ENCODE measurements around the gene AIP. TPM values are rescaled to one million over a fixed set of nuclear protein-coding genes. Genes with fewer than 3 reads are reported as not detected.

Gene AIP
- total RNA-seq, 2 donors from 2014 or later, result 45.3 to 57.9 TPM

GRCh38 chr11:67521924-67522323, 39.1 kb downstream of the AIP start:
- intact Hi-C loops (cut with DNase I), result no loop called here
- Histone ChIP-seq H3K9ac (ENCODE audit: low read depth in 2 of 2, low read length in 2 of 2) (no peak overlapping the region), H3K4me3 (no peak overlapping the region), H3K9me3 (no peaks in the 10 kb centered on the region), H3K36me3 (no peaks in the 10 kb centered on the region), H3K27ac (no peak overlapping the region), H3K4me1 (peaks cover 5% of the 10 kb centered on the region), H3K27me3 (no peaks in the 10 kb centered on the region)
- TF ChIP-seq CTCF (IDR thresholded peaks at IDR 0.05), result no peak
- DNase-seq, result no peak

GRCh38 chr11:67522338-67522737, 39.5 kb downstream of the AIP start:
- Histone ChIP-seq H3K9ac (ENCODE audit: low read depth in 2 of 2, low read length in 2 of 2) (no peak overlapping the region), H3K36me3 (no peaks in the 10 kb centered on the region), H3K4me1 (peaks cover 5% of the 10 kb centered on the region), H3K27me3 (no peaks in the 10 kb centered on the region), H3K27ac (no peak overlapping the region), H3K4me3 (no peak overlapping the region), H3K9me3 (no peaks in the 10 kb centered on the region)
- intact Hi-C loops (cut with DNase I), result no loop called here
- DNase-seq, result no peak
- TF ChIP-seq CTCF (IDR thresholded peaks at IDR 0.05), result no peak

- DNase-seq, result no peak
- intact Hi-C loops (cut with DNase I), result no loop called here
- Histone ChIP-seq H3K9me3 (no peaks in the 10 kb centered on the region), H3K4me1 (peaks cover 5% of the 10 kb centered on the region), H3K36me3 (no peaks in the 10 kb centered on the region), H3K27ac (no peak within 1 kb of the TSS), H3K27me3 (no peaks in the 10 kb centered on the region), H3K9ac (ENCODE audit: low read depth in 2 of 2, low read length in 2 of 2) (no peak within 1 kb of the TSS), H3K4me3 (no peak within 1 kb of the TSS)
- TF ChIP-seq CTCF (IDR thresholded peaks at IDR 0.05), result no peak
Measured at GRCh38 chr11:67522844-67523555, 40.2 kb downstream of the AIP start, which contains the start of gene CABP2. Gene CABP2, minus strand, starts transcription at chr11:67523446. Its CDS starts 120 bp downstream, at chr11:67523326.

GRCh38 chr11:67523556-67524479, 41.0 kb downstream of the AIP start:
- Histone ChIP-seq H3K9ac (ENCODE audit: low read depth in 2 of 2, low read length in 2 of 2) (no peak overlapping the region), H3K27ac (no peak overlapping the region), H3K36me3 (no peaks in the 10 kb centered on the region), H3K9me3 (no peaks in the 10 kb centered on the region), H3K4me3 (no peak overlapping the region), H3K4me1 (peaks cover 5% of the 10 kb centered on the region), H3K27me3 (no peaks in the 10 kb centered on the region)
- no peak for DNase-seq
- intact Hi-C loops (cut with DNase I), result no loop called here
- no peak for TF ChIP-seq CTCF (IDR thresholded peaks at IDR 0.05)

- no peaks in the 10 kb centered on the region for H3K27me3 ChIP-seq
- no peak for TF ChIP-seq CTCF (IDR thresholded peaks at IDR 0.05)
- H3K9ac ChIP-seq (ENCODE audit: low read depth in 2 of 2, low read length in 2 of 2), result no peak overlapping the region
- no peak overlapping the region for H3K4me3 ChIP-seq
- H3K27ac ChIP-seq, result no peak overlapping the region
- no peaks in the 10 kb centered on the region for H3K36me3 ChIP-seq
- DNase-seq, result no peak
- no peaks in the 10 kb centered on the region for H3K9me3 ChIP-seq
- peaks cover 5% of the 10 kb centered on the region for H3K4me1 ChIP-seq
- intact Hi-C loops (cut with DNase I), result no loop called here
Measured at GRCh38 chr11:67524480-67524808, 41.6 kb downstream of the AIP start.

Data from colonic mucosa (tissue), 4 donors.